ENCODE data around the gene ASB18. TPM values are rescaled to one million over a fixed set of nuclear protein-coding genes. Genes with fewer than 3 reads are reported as not detected.

The ASB18 gene
- total and polyA plus RNA-seq, 10 donors = not detected

DNA sequence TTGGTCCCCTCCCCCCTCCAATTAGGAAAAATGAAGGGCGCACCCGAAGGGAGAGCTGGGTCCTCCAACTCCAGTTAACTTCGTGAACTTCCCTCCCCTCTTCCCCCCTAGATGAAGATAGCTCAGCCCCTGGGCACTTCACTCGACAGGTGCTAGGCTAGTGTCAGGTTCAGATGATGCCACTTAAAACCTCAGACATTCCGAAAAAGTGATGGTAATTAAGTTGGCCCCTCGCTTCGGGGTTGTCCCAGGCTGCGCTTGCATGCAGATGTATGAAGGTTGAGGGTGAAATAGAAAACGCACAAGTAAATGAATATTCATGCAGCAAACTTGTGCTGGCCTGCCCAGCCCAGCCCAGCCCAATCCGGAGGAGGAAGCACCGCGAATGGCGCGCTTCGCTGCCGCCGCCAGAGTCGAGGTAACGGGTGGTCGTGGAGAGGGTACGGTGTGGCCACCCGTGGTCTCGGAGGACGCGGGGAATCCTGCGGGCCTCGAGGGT, 93.0 kb downstream of the ASB18 start:
- H3K4me1 ChIP-seq = peaks cover 3 to 56% (median 33%) of the 10 kb centered on the region in 6 donors
- H3K9me3 ChIP-seq = peaks cover 0 to 9% (median 0%) of the 10 kb centered on the region in 8 donors
- TF ChIP-seq, protein P1, sequence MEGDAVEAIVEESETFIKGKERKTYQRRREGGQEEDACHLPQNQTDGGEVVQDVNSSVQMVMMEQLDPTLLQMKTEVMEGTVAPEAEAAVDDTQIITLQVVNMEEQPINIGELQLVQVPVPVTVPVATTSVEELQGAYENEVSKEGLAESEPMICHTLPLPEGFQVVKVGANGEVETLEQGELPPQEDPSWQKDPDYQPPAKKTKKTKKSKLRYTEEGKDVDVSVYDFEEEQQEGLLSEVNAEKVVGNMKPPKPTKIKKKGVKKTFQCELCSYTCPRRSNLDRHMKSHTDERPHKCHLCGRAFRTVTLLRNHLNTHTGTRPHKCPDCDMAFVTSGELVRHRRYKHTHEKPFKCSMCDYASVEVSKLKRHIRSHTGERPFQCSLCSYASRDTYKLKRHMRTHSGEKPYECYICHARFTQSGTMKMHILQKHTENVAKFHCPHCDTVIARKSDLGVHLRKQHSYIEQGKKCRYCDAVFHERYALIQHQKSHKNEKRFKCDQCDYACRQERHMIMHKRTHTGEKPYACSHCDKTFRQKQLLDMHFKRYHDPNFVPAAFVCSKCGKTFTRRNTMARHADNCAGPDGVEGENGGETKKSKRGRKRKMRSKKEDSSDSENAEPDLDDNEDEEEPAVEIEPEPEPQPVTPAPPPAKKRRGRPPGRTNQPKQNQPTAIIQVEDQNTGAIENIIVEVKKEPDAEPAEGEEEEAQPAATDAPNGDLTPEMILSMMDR (IDR thresholded peaks at IDR 0.05 in 8 of 11, conservative IDR thresholded peaks at IDR 0.05 in 3 of 11) = no peak
- no peak for TF ChIP-seq POLR2A (IDR thresholded peaks at IDR 0.05)
- TF ChIP-seq POLR2AphosphoS5 (IDR thresholded peaks at IDR 0.05) = no peak
- H3K27me3 ChIP-seq (replicated peaks in 1 of 7) = peaks cover 0 to 100% (median 95%) of the 10 kb centered on the region in 7 donors
- 6 to 10% (median 8%) methylated on average over 27 of the region's 27 CpGs for WGBS, 5 donors
- H3K27ac ChIP-seq = no peak overlapping the region
- no peaks in the 10 kb centered on the region for H3K36me3 ChIP-seq
- no peak for DNase-seq
- H3K4me3 ChIP-seq = no peak overlapping the region
- intact Hi-C loops (cut with DNase I; ENCODE audit: low total_unique reads) = no loop called here

DNA sequence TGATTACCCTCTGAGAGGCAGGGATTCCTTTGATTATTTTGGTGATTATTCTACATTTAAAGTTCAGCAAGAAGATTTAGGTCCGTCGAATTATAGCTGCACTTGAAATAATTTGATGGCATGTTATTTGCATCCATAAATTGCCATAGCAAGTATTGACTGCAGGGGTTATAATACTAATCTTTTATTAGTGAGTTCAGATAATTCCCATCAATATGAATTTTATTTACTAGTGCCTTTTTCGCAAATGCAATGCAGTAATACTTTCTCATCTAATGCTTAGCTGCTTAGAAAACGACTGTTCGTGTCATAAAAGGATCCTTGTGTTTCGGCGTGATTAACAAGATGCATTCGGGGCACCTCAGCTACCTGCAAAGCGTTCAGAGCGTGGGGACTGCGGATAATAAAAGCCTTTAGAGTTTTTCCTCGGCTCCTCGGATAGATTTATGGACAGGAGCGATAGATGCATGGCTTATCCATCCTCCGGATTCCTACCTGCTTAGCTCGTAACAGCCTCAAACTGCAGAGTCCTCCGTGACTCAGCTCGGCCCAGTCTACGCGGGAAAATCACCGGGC, 93.5 kb downstream of the ASB18 start:
- TF ChIP-seq, protein P1 (IDR thresholded peaks at IDR 0.05 in 8 of 11, conservative IDR thresholded peaks at IDR 0.05 in 3 of 11) = no peak
- TF ChIP-seq POLR2AphosphoS5 (IDR thresholded peaks at IDR 0.05) (no peak), POLR2A (IDR thresholded peaks at IDR 0.05) (no peak)
- peaks cover 7 to 62% (median 37%) of the 10 kb centered on the region in 6 donors for H3K4me1 ChIP-seq
- no peaks in the 10 kb centered on the region for H3K36me3 ChIP-seq
- 9 to 13% (median 12%) methylated on average over 20 to 21 of the region's 21 CpGs for WGBS, 5 donors
- intact Hi-C loops (cut with DNase I; ENCODE audit: low total_unique reads) = no loop called here
- no peak for DNase-seq
- H3K27me3 ChIP-seq (replicated peaks in 1 of 7) = peaks cover 4 to 100% (median 95%) of the 10 kb centered on the region in 7 donors
- no peak overlapping the region for H3K27ac ChIP-seq
- peaks cover 0 to 9% (median 0%) of the 10 kb centered on the region in 8 donors for H3K9me3 ChIP-seq
- H3K4me3 ChIP-seq = no peak overlapping the region

DNA sequence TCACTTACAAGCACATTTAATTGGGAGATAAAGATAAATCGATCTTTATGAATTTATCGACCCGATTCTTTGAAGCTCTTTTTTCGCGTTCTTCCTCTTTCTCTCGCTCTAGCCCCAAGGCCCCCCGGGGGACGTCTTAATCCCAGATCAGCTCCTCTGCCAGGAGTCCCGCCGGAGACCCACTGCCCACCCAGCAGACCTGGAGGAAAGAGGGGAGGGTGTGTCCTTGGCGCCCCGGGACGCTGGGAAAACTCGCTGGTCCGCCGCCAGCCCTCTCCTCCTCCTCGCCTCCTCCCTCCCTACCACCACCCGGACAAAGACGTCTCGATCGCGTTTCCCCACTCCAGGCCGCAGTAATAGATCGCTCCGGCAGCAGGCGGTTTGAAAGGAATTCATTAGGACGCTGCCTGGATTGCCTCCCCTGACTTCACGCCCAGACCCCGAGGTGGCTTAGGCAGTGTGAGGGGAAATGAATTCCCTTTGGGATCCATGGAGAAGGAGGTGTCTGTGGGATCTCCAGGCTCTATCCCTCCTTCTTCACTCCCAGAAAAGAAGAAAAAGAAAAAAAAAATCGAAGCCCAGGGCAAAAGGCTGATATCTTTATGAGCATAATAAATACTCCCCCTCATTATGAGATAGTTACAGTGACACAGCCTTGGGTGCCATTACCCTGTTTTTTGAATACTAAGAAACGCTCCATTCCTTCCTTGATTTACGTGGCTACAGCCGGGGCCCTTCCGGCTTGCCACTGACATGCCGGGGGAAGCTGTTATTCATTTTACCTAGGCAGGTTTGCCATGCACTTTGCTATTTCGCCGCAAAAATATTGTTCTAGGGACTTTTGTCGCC, 94.2 kb downstream of the ASB18 start:
- H3K27ac ChIP-seq = no peak overlapping the region
- intact Hi-C loops (cut with DNase I; ENCODE audit: low total_unique reads) = no loop called here
- H3K27me3 ChIP-seq (replicated peaks in 1 of 7) = peaks cover 5 to 100% (median 100%) of the 10 kb centered on the region in 7 donors
- WGBS, 5 donors = 8 to 10% (median 10%) methylated on average over 36 to 38 of the region's 38 CpGs
- peaks cover 0 to 9% (median 0%) of the 10 kb centered on the region in 8 donors for H3K9me3 ChIP-seq
- TF ChIP-seq POLR2AphosphoS5 (IDR thresholded peaks at IDR 0.05) = no peak
- TF ChIP-seq, protein P1 (IDR thresholded peaks at IDR 0.05 in 8 of 11, conservative IDR thresholded peaks at IDR 0.05 in 3 of 11) = no peak
- TF ChIP-seq POLR2A (IDR thresholded peaks at IDR 0.05) = no peak
- no peaks in the 10 kb centered on the region for H3K36me3 ChIP-seq
- peaks cover 7 to 68% (median 40%) of the 10 kb centered on the region in 6 donors for H3K4me1 ChIP-seq
- DNase-seq = no peak
- H3K4me3 ChIP-seq = no peak overlapping the region
